ENCODE data around the gene LSP1.

Gene LSP1

GRCh38 chr11:1830322-1831223 lies 22.3 kb upstream of the LSP1 start:
- CTCF ChIA-PET: interaction anchor here (0.6 to 6.0 kb wide), 3 partner anchors 77 to 178 kb away, joined by 3 to 85 read pairs (median 3); no protein-coding TSS in a partner anchor
- POLR2A ChIA-PET (ENCODE audit: low non-redundant PET): interaction anchor here (1.0 to 2.6 kb wide), 2 partner anchors 67 to 68 kb away, joined by 3 to 7 read pairs; partner anchors contain the start of gene CTSD
- TF ChIP-seq, protein P1, sequence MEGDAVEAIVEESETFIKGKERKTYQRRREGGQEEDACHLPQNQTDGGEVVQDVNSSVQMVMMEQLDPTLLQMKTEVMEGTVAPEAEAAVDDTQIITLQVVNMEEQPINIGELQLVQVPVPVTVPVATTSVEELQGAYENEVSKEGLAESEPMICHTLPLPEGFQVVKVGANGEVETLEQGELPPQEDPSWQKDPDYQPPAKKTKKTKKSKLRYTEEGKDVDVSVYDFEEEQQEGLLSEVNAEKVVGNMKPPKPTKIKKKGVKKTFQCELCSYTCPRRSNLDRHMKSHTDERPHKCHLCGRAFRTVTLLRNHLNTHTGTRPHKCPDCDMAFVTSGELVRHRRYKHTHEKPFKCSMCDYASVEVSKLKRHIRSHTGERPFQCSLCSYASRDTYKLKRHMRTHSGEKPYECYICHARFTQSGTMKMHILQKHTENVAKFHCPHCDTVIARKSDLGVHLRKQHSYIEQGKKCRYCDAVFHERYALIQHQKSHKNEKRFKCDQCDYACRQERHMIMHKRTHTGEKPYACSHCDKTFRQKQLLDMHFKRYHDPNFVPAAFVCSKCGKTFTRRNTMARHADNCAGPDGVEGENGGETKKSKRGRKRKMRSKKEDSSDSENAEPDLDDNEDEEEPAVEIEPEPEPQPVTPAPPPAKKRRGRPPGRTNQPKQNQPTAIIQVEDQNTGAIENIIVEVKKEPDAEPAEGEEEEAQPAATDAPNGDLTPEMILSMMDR (conservative IDR thresholded peaks at IDR 0.05; ENCODE audit: low read depth): no peak
- peak overlapping the region; percentile 97 for H3K27ac ChIP-seq
- peak; percentile 95 for DNase-seq (ENCODE audit: low spot score)

DNA sequence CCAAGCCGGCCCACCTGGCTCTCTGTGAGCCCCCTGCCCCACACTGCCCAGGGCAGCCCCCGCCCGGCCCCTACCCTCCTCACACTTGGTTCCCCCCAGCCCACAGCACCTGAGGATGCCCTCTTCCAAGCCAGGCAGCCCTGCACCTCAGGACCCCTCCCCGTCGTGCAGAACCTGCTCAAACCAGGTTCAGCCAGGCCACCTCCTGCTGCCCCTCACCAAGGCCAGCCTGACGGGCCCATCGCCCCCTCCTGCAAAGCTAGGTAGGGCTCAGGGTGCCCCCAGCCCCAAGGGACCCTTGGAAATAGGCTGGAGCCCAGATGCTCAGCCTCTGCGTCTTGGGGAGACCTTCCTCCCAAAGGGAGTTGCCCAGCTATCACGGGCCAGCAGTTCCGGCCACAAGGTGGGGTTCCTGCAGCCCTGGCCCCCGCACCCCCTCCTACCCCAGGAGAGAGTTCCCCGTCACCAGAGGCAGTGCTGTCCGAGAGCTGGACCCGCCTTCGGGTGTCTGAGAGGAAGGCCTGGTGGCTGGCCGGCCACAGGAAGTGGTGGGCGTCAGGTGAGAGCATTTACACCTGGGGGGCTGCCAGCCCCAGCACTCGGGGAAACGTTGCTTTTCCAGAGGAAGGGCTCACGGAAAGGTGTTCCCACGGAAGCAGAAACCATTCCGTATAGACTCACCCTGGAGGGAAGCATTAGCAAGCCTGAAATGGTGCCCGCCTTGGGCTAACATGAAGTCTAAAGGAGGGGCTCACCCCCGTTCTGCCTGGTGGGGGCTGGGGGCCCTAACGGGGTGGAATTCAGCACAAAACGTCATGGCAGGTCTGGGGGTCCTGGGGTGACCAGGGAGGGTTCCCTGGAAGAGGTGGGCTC lies 21.3 kb upstream of the LSP1 start:
- ChIA-PET POLR2A (ENCODE audit: low non-redundant PET) (interaction anchor here (2.6 kb wide), 1 partner anchor 69 kb away, joined by 7 read pairs; no protein-coding TSS in a partner anchor), CTCF (interaction anchor here (0.5 to 6.0 kb wide), 15 partner anchors 11 to 320 kb away, joined by 3 to 85 read pairs (median 4); no protein-coding TSS in a partner anchor)
- peak overlapping the region; percentile 97 for H3K27ac ChIP-seq
- no peak for DNase-seq (ENCODE audit: low spot score)
- TF ChIP-seq, protein P1 (conservative IDR thresholded peaks at IDR 0.05; ENCODE audit: low read depth): no peak

DNA sequence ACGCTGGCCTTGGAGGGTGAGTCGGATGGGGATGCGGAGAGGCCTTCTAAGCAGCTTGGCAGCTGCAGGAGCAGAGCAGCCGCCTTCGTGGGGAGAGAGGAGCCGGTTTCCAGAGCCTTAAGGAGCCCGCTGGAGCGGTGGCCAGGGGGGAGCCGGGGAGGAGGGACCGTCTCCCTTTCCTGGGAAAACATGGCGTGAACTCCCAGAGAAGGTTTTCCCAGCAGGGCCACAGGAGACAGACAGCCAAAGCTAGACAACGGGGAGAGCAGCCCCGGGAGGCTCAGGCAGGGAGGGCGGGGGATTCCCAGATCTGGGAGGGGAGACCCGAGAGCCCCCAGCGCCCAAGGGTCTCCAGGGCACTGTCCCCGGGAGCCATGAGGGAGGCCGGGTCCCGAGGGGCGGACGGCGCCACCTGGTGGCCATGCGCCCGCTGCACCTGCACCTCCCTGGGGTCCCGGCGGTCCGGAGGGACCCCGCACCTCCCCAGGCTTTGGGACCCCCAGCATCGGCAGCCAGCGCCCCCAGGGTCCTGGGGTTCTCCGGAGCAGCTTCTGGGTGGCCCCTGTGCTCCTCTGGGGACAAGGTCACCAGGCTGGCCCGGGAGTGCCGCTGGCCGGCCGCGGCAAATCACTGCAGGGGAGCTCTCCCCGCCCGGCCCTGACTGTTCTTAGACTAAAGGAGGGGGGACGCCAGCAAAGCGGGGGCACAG lies 20.5 kb upstream of the LSP1 start:
- peak overlapping the region; percentile 97 for H3K27ac ChIP-seq
- ChIA-PET CTCF (interaction anchor here (0.5 to 6.0 kb wide), 28 partner anchors 10 to 911 kb away, joined by 3 to 85 read pairs (median 4); no protein-coding TSS in a partner anchor), POLR2A (ENCODE audit: low non-redundant PET) (interaction anchor here (0.5 to 0.9 kb wide), 2 partner anchors 66 to 70 kb away, joined by 3 read pairs; no protein-coding TSS in a partner anchor)
- DNase-seq (ENCODE audit: low spot score): no peak
- TF ChIP-seq, protein P1 (conservative IDR thresholded peaks at IDR 0.05; ENCODE audit: low read depth): peak; percentile 92

DNA sequence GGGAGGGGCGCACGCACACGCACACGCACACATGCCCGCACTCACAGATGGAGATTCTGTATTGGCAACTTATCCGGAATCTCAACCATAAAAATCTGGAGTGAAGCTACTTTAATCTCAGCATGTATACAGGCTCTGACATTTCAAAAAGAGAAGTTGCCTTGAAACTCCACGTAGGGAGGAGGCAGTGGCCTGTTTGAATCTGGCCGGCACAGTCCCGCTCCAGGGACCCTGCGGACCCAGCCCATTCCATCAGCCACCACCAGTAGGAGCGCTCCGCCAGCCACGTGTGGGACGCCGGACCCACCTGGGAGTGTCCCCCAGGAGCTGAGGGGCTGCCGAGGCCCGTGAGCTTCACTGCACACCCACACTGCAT lies 20.0 kb upstream of the LSP1 start:
- CTCF ChIA-PET: interaction anchor here (0.6 to 6.0 kb wide), 23 partner anchors 11 to 911 kb away, joined by 3 to 85 read pairs (median 5); no protein-coding TSS in a partner anchor
- peak overlapping the region; percentile 97 for H3K27ac ChIP-seq
- DNase-seq (ENCODE audit: low spot score): no peak
- TF ChIP-seq, protein P1 (conservative IDR thresholded peaks at IDR 0.05; ENCODE audit: low read depth): no peak
- POLR2A ChIA-PET (ENCODE audit: low non-redundant PET): interaction anchor here (0.5 to 0.9 kb wide), 2 partner anchors 67 to 70 kb away, joined by 3 read pairs; no protein-coding TSS in a partner anchor

DNA sequence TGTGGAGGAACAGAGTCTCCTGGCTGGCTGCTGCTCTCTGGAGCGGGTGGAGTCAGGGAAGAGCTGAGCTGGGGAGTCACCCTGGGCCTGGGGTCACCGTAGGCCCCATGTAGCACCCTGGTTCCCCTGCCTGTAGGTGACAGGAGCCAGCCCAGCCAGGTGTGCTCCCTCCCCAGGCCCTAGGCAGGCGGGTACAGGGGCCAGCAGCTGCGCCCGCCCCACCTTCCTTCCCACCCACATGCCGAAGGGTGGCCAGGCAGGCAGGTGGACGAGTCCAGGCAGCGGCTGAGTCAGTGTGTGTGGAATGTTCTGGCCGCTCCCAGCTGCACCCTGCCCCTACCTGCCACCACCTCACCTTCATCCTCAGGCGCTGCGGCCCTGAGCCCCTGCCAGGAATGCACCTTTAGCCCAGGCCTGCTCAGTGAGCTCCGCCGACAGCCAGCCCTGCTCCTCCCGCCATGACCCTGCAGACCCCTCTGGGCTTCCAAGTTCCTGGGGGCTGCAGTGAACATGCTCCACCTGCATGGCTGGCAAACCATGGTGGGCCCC lies 18.7 kb upstream of the LSP1 start:
- H3K27ac ChIP-seq: peak overlapping the region; percentile 97
- peak; percentile 92 for DNase-seq (ENCODE audit: low spot score)
- TF ChIP-seq, protein P1 (conservative IDR thresholded peaks at IDR 0.05; ENCODE audit: low read depth): no peak
- CTCF ChIA-PET: interaction anchor here (0.6 to 6.0 kb wide), 13 partner anchors 13 to 203 kb away, joined by 3 to 85 read pairs (median 5); partner anchors contain the start of gene CTSD
- POLR2A ChIA-PET (ENCODE audit: low non-redundant PET): interaction anchor here (0.6 to 0.8 kb wide), 2 partner anchors 42 to 72 kb away, joined by 3 read pairs; no protein-coding TSS in a partner anchor

Measured in RWPE1 (cell line).